Spleen (tissue), 7 donors: ENCODE data around the gene BABAM2.

ENCODE experiments used
- CTCF ChIP-seq, 11 experiments: fragments of 200-600 bp in 7 of 11; fragments of 450-650 bp in 4 of 11; sonication (generic) in 4 of 11; IDR thresholded peaks in 8 of 11; conservative IDR thresholded peaks in 3 of 11; 1 replicate in 7 of 11; 2 replicates in 4 of 11; pipeline versions ENCODE4 v1.4.0 to v1.8.0; 2016 to 2021; ENCODE audit warnings: antibody characterized with exemption in 11 of 11, inconsistent platforms in 4 of 11, mild to moderate bottlenecking in 1 of 11
- POLR2A ChIP-seq, 3 donors: fragments of 450-650 bp; IDR thresholded peaks; one replicate each; pipeline ENCODE4 v1.5.1; 2017; ENCODE audit warnings: antibody characterized with exemption in 3 of 3, mild to moderate bottlenecking in 1 of 3
- POLR2AphosphoS5 ChIP-seq, 3 donors: sonication (generic); formaldehyde crosslinking; IDR thresholded peaks; one replicate each; pipeline ENCODE4 v1.5.1; 2017; ENCODE audit warnings: antibody characterized with exemption in 3 of 3
- donor health status: DM: no; HTN: no; CAD: no; lungs with moderate emphysema.
- donor health status: DM: no; HTN: no; CAD: no.
- donor health status: DM: no; HTN: no; CAD: no.

GRCh38 chr2:28048341-28048740 is 157.8 kb downstream of the BABAM2 start:
- no peak for TF ChIP-seq CTCF (IDR thresholded peaks at IDR 0.05 in 8 of 11, conservative IDR thresholded peaks at IDR 0.05 in 3 of 11)
- no peak for TF ChIP-seq POLR2A (IDR thresholded peaks at IDR 0.05)
- TF ChIP-seq POLR2AphosphoS5 (IDR thresholded peaks at IDR 0.05) = no peak
